Measurements from ENCODE around the gene FOXP4. TPM values are rescaled to one million over a fixed set of nuclear protein-coding genes. Genes with fewer than 3 reads are reported as not detected.

Gene FOXP4
- total and polyA plus RNA-seq, 2 donors from 2014 or later, result 14.0 to 33.2 TPM

- H3K4me1 ChIP-seq (ENCODE audit: control insufficient read depth in 2 of 3, insufficient read depth in 2 of 3, low read depth in 1 of 3, low read length in 3 of 3), result no peaks in the 10 kb centered on the region
- H3K27me3 ChIP-seq (ENCODE audit: control insufficient read depth, insufficient read depth, low read length), result no peaks in the 10 kb centered on the region
- DNase-seq (peak in 2 of 5 donors; percentile 39 to 50), FAIRE-seq (no peak)
- H3K9ac ChIP-seq (ENCODE audit: low read length in 3 of 3), result no peak overlapping the region
- H3K4me3 ChIP-seq (ENCODE audit: low read length in 3 of 3), result no peak overlapping the region
- no peaks in the 10 kb centered on the region for H3K36me3 ChIP-seq (ENCODE audit: control insufficient read depth in 2 of 3, insufficient read depth in 3 of 3, low read length in 3 of 3)
- intact Hi-C loops (cut with DNase I), result no loop called here
- no peak for TF ChIP-seq CTCF (IDR thresholded peaks at IDR 0.05; ENCODE audit: borderline replicate concordance, extremely low read depth, insufficient read depth)
- H3K9me3 ChIP-seq (ENCODE audit: control insufficient read depth in 2 of 3, insufficient read depth in 1 of 3, low read length in 3 of 3), result no peaks in the 10 kb centered on the region
- H3K27ac ChIP-seq (ENCODE audit: low read depth in 2 of 2, low read length in 2 of 2), result no peak overlapping the region
Measured at GRCh38 chr6:41648921-41649320, 102.7 kb downstream of the FOXP4 start.

DNA sequence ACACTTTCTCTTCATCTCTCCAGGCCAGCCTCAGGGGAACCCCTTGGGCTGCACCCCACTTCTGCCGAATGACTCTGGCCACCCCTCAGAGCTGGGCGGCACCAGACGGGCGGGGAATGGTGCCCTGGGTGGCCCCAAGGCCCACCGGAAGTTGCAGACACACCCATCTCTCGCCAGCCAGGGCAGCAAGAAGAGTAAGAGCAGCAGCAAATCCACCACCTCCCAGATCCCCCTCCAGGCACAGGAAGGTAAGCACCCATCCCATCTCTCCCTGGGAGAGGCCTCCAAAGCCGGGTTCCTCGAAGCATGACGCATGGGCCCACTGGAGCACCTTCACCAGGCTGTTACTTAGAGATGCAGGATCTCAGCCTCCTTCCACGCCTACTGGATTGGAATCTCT lies 103.4 kb downstream of the FOXP4 start:
- H3K27me3 ChIP-seq (ENCODE audit: control insufficient read depth, insufficient read depth, low read length), result no peaks in the 10 kb centered on the region
- H3K9me3 ChIP-seq (ENCODE audit: control insufficient read depth in 2 of 3, insufficient read depth in 1 of 3, low read length in 3 of 3), result no peaks in the 10 kb centered on the region
- DNase-seq (peak in 2 of 5 donors; percentile 50 to 51), FAIRE-seq (no peak)
- no peak overlapping the region for H3K27ac ChIP-seq (ENCODE audit: low read depth in 2 of 2, low read length in 2 of 2)
- no peak for TF ChIP-seq CTCF (IDR thresholded peaks at IDR 0.05; ENCODE audit: borderline replicate concordance, extremely low read depth, insufficient read depth)
- H3K4me3 ChIP-seq (ENCODE audit: low read length in 3 of 3), result no peak overlapping the region
- no peaks in the 10 kb centered on the region for H3K4me1 ChIP-seq (ENCODE audit: control insufficient read depth in 2 of 3, insufficient read depth in 2 of 3, low read depth in 1 of 3, low read length in 3 of 3)
- intact Hi-C loops (cut with DNase I), result no loop called here
- no peak overlapping the region for H3K9ac ChIP-seq (ENCODE audit: low read length in 3 of 3)
- no peaks in the 10 kb centered on the region for H3K36me3 ChIP-seq (ENCODE audit: control insufficient read depth in 2 of 3, insufficient read depth in 3 of 3, low read length in 3 of 3)

- intact Hi-C loops (cut with DNase I), result no loop called here
- DNase-seq, result no peak
- no peaks in the 10 kb centered on the region for H3K4me1 ChIP-seq (ENCODE audit: control insufficient read depth in 2 of 3, insufficient read depth in 2 of 3, low read depth in 1 of 3, low read length in 3 of 3)
Measured at GRCh38 chr6:41650120-41650519, 103.9 kb downstream of the FOXP4 start.

More at GRCh38 chr6:41650120-41650519, 103.9 kb downstream of the FOXP4 start:
- H3K9me3 ChIP-seq (ENCODE audit: control insufficient read depth in 2 of 3, insufficient read depth in 1 of 3, low read length in 3 of 3), result no peaks in the 10 kb centered on the region
- no peak for FAIRE-seq
- no peak overlapping the region for H3K4me3 ChIP-seq (ENCODE audit: low read length in 3 of 3)
- no peak for TF ChIP-seq CTCF (IDR thresholded peaks at IDR 0.05; ENCODE audit: borderline replicate concordance, extremely low read depth, insufficient read depth)
- H3K9ac ChIP-seq (ENCODE audit: low read length in 3 of 3), result no peak overlapping the region
- no peaks in the 10 kb centered on the region for H3K36me3 ChIP-seq (ENCODE audit: control insufficient read depth in 2 of 3, insufficient read depth in 3 of 3, low read length in 3 of 3)
- H3K27me3 ChIP-seq (ENCODE audit: control insufficient read depth, insufficient read depth, low read length), result no peaks in the 10 kb centered on the region
- no peak overlapping the region for H3K27ac ChIP-seq (ENCODE audit: low read depth in 2 of 2, low read length in 2 of 2)

Data from kidney (tissue), 14 donors.